Measurements from ENCODE around the gene SYT17. TPM values are rescaled to one million over a fixed set of nuclear protein-coding genes. Genes with fewer than 3 reads are reported as not detected.

The SYT17 gene
- total RNA-seq, 3 donors from 2014 or later (not counting 1 experiment from before 2014, with no cell fraction given), result 0.65 to 1.6 TPM; not detected in 1

GRCh38 chr16:19304750-19305149, 136.7 kb downstream of the SYT17 start:
- no peak for DNase-seq
- ATAC-seq, result no peak
- no peaks in the 10 kb centered on the region for H3K4me1 ChIP-seq (ENCODE audit: control insufficient read depth, insufficient read depth, low read length)
- H3K4me1 Mint-ChIP-seq, result no peaks in the 10 kb centered on the region
- no peaks in the 10 kb centered on the region for H3K36me3 ChIP-seq (ENCODE audit: control insufficient read depth, insufficient read depth, low read length)
- H3K27me3 Mint-ChIP-seq (ENCODE audit: low read depth in 2 of 2), result peaks cover 0 to 10% of the 10 kb centered on the region in 2 donors
- no peaks in the 10 kb centered on the region for H3K9me3 Mint-ChIP-seq
- H3K27ac ChIP-seq (ENCODE audit: low read length), result no peak overlapping the region
- intact Hi-C loops (cut with micrococcal nuclease), result no loop called here
- no peak overlapping the region for H3K4me3 ChIP-seq (ENCODE audit: low read length)
- no peaks in the 10 kb centered on the region for H3K36me3 Mint-ChIP-seq
- H3K27me3 ChIP-seq (ENCODE audit: control insufficient read depth, insufficient read depth, low read length), result no peaks in the 10 kb centered on the region
- TF ChIP-seq, protein P1, sequence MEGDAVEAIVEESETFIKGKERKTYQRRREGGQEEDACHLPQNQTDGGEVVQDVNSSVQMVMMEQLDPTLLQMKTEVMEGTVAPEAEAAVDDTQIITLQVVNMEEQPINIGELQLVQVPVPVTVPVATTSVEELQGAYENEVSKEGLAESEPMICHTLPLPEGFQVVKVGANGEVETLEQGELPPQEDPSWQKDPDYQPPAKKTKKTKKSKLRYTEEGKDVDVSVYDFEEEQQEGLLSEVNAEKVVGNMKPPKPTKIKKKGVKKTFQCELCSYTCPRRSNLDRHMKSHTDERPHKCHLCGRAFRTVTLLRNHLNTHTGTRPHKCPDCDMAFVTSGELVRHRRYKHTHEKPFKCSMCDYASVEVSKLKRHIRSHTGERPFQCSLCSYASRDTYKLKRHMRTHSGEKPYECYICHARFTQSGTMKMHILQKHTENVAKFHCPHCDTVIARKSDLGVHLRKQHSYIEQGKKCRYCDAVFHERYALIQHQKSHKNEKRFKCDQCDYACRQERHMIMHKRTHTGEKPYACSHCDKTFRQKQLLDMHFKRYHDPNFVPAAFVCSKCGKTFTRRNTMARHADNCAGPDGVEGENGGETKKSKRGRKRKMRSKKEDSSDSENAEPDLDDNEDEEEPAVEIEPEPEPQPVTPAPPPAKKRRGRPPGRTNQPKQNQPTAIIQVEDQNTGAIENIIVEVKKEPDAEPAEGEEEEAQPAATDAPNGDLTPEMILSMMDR (IDR thresholded peaks at IDR 0.05), result no peak
- H3K27ac Mint-ChIP-seq, result no peak overlapping the region
- no peak overlapping the region for H3K4me3 Mint-ChIP-seq
- WGBS (ENCODE audit: insufficient coverage), result 0% methylated on average over 2 of the region's 2 CpGs
- H3K9me3 ChIP-seq (ENCODE audit: control insufficient read depth, insufficient read depth, low read length), result no peaks in the 10 kb centered on the region

GRCh38 chr16:19305443-19305842, 137.4 kb downstream of the SYT17 start:
- Histone ChIP-seq H3K27me3 (ENCODE audit: control insufficient read depth, insufficient read depth, low read length) (no peaks in the 10 kb centered on the region), H3K4me3 (ENCODE audit: low read length) (no peak overlapping the region), H3K4me1 (ENCODE audit: control insufficient read depth, insufficient read depth, low read length) (no peaks in the 10 kb centered on the region), H3K36me3 (ENCODE audit: control insufficient read depth, insufficient read depth, low read length) (no peaks in the 10 kb centered on the region), H3K9me3 (ENCODE audit: control insufficient read depth, insufficient read depth, low read length) (no peaks in the 10 kb centered on the region), H3K27ac (ENCODE audit: low read length) (no peak overlapping the region)
- Mint-ChIP-seq H3K36me3 (no peaks in the 10 kb centered on the region), H3K4me1 (no peaks in the 10 kb centered on the region), H3K27me3 (ENCODE audit: low read depth in 2 of 2) (peaks cover 0 to 10% of the 10 kb centered on the region in 2 donors), H3K4me3 (no peak overlapping the region), H3K9me3 (no peaks in the 10 kb centered on the region), H3K27ac (no peak overlapping the region)
- no peak for DNase-seq
- intact Hi-C loops (cut with micrococcal nuclease), result no loop called here
- no peak for ATAC-seq
- TF ChIP-seq, protein P1 (IDR thresholded peaks at IDR 0.05), result no peak
- 90% methylated on average over 2 of the region's 2 CpGs for WGBS (ENCODE audit: insufficient coverage)

DNA sequence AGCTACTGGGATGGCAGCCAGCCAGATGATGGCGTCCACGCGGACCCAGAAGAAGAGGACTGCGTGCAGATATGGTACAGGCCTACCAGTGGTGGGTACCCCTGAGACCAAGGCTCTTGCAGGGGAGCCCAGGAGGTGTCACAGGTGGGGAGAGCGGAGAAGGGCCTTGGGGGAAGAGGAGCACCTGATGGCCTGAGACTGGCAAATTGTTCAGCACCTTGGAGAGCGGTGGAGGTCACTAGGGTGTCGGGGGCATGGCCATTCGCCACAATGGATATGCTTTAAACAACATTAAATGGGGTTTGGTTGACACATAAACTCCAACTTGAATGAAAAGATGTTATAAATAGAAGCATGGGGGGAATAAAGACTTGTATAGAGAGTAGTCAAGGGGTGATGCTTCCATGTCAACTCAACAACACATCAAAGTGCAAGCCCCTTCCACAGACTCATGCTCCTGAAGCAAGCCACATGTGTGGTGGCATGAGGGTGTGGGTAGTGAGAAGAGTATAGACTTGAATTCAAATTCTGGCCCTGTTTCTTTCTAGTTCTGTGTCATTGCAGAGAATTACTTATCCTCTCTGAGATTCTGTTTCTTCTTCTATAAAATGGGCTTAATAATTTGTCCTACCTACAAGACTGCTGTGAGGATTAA, 139.7 kb downstream of the SYT17 start:
- H3K27ac Mint-ChIP-seq, result no peak overlapping the region
- 60% methylated on average over 8 of the region's 8 CpGs for WGBS (ENCODE audit: insufficient coverage)
- intact Hi-C loops (cut with micrococcal nuclease), result no loop called here
- H3K4me1 ChIP-seq (ENCODE audit: control insufficient read depth, insufficient read depth, low read length), result no peaks in the 10 kb centered on the region
- H3K4me3 Mint-ChIP-seq, result no peak overlapping the region
- H3K27me3 ChIP-seq (ENCODE audit: control insufficient read depth, insufficient read depth, low read length), result no peaks in the 10 kb centered on the region
- no peak overlapping the region for H3K4me3 ChIP-seq (ENCODE audit: low read length)
- H3K27me3 Mint-ChIP-seq (ENCODE audit: low read depth in 2 of 2), result peaks cover 0 to 8% of the 10 kb centered on the region in 2 donors
- no peak for DNase-seq
- TF ChIP-seq, protein P1 (IDR thresholded peaks at IDR 0.05), result no peak
- H3K4me1 Mint-ChIP-seq, result no peaks in the 10 kb centered on the region
- H3K36me3 Mint-ChIP-seq, result no peaks in the 10 kb centered on the region
- no peaks in the 10 kb centered on the region for H3K9me3 Mint-ChIP-seq
- H3K9me3 ChIP-seq (ENCODE audit: control insufficient read depth, insufficient read depth, low read length), result no peaks in the 10 kb centered on the region
- no peaks in the 10 kb centered on the region for H3K36me3 ChIP-seq (ENCODE audit: control insufficient read depth, insufficient read depth, low read length)
- no peak overlapping the region for H3K27ac ChIP-seq (ENCODE audit: low read length)
- ATAC-seq, result no peak

- Mint-ChIP-seq H3K27ac (no peak overlapping the region), H3K9me3 (no peaks in the 10 kb centered on the region), H3K4me1 (no peaks in the 10 kb centered on the region), H3K36me3 (no peaks in the 10 kb centered on the region), H3K27me3 (ENCODE audit: low read depth in 2 of 2) (peaks cover 0 to 4% of the 10 kb centered on the region in 2 donors), H3K4me3 (no peak overlapping the region)
- intact Hi-C loops (cut with micrococcal nuclease), result no loop called here
- Histone ChIP-seq H3K27ac (ENCODE audit: low read length) (no peak overlapping the region), H3K27me3 (ENCODE audit: control insufficient read depth, insufficient read depth, low read length) (no peaks in the 10 kb centered on the region), H3K4me3 (ENCODE audit: low read length) (no peak overlapping the region), H3K36me3 (ENCODE audit: control insufficient read depth, insufficient read depth, low read length) (no peaks in the 10 kb centered on the region), H3K4me1 (ENCODE audit: control insufficient read depth, insufficient read depth, low read length) (no peaks in the 10 kb centered on the region), H3K9me3 (ENCODE audit: control insufficient read depth, insufficient read depth, low read length) (no peaks in the 10 kb centered on the region)
- WGBS (ENCODE audit: insufficient coverage), result 33% methylated on average over 1 of the region's 1 CpG
- ATAC-seq (no peak), DNase-seq (no peak)
- TF ChIP-seq, protein P1 (IDR thresholded peaks at IDR 0.05), result no peak
Measured at GRCh38 chr16:19308392-19308791, 140.4 kb downstream of the SYT17 start.
